Testis (tissue), 2 donors: ENCODE data around the gene APBA1.

Experiments used
- CTCF ChIP-seq, 3 experiments: fragments of 450-650 bp in 2 of 3; fragments of 200-600 bp in 1 of 3; sonication (generic) in 1 of 3; IDR thresholded peaks; one replicate each; pipeline ENCODE4 v1.5.1; 2016 to 2019; ENCODE audit warnings: antibody characterized with exemption in 3 of 3, mild to moderate bottlenecking in 2 of 3, moderate library complexity in 1 of 3
- POLR2A ChIP-seq: fragments of 450-650 bp; IDR thresholded peaks from one replicate; pipeline ENCODE4 v1.6.1; 2017; ENCODE audit warnings: antibody characterized with exemption, mild to moderate bottlenecking, moderate library complexity

GRCh38 chr9:69396759-69397158 lies 275.4 kb downstream of the APBA1 start:
- TF ChIP-seq CTCF (IDR thresholded peaks at IDR 0.05): no peak
- no peak for TF ChIP-seq POLR2A
